LNCAP (cell line): ENCODE data around the gene UBXN1.

Experiments
- CTCF ChIP-seq: fragments of 450-650 bp; IDR thresholded peaks from 2 replicates; pipeline ENCODE4 v1.5.1; 2017; ENCODE audit warnings: mild to moderate bottlenecking

Gene UBXN1

GRCh38 chr11:62665599-62666258 is 13.1 kb downstream of the UBXN1 start:
- no peak for TF ChIP-seq CTCF

- TF ChIP-seq CTCF, result no peak
Observed at GRCh38 chr11:62665075-62665598, 13.7 kb downstream of the UBXN1 start, which contains the start of the genes C11orf98 and CSKMT. C11orf98 (minus strand) TSS chr11:62665210; CDS start chr11:62665169, 41 bp downstream. CSKMT (plus strand) TSS chr11:62665312; CDS start chr11:62665880, 568 bp downstream.

- no peak for TF ChIP-seq CTCF
Observed at GRCh38 chr11:62664405-62665074, 14.3 kb downstream of the UBXN1 start.

- TF ChIP-seq CTCF, result no peak
Observed at GRCh38 chr11:62656796-62657429, 22.0 kb downstream of the UBXN1 start.

- TF ChIP-seq CTCF, result no peak
Observed at GRCh38 chr11:62654297-62654696, 24.6 kb downstream of the UBXN1 start.

- no peak for TF ChIP-seq CTCF
Observed at GRCh38 chr11:62652161-62653006, 26.5 kb downstream of the UBXN1 start.

GRCh38 chr11:62649486-62649885 is 29.4 kb downstream of the UBXN1 start:
- TF ChIP-seq CTCF, result no peak
